Fibroblast of lung (primary cell): ENCODE measurements around the gene MSH4.

ENCODE experiments used
- EZH2 ChIP-seq: IDR thresholded peaks from 2 replicates; pipeline ENCODE4 v1.5.1; 2012; ENCODE audit warnings: low read length, control low read depth, mild to moderate bottlenecking; ENCODE audit errors: missing control alignments
- TF ChIP-seq, protein P1 (sequence below), 2 donors: IDR thresholded peaks in 1 of 2; conservative IDR thresholded peaks in 1 of 2; 1 replicate in 1 of 2; 2 replicates in 1 of 2; pipeline ENCODE4 v1.5.1; 2011 to 2012; ENCODE audit warnings: low read length in 2 of 2, control low read depth in 1 of 2, inconsistent platforms in 1 of 2, low read depth in 1 of 2, mild to moderate bottlenecking in 1 of 2

DNA sequence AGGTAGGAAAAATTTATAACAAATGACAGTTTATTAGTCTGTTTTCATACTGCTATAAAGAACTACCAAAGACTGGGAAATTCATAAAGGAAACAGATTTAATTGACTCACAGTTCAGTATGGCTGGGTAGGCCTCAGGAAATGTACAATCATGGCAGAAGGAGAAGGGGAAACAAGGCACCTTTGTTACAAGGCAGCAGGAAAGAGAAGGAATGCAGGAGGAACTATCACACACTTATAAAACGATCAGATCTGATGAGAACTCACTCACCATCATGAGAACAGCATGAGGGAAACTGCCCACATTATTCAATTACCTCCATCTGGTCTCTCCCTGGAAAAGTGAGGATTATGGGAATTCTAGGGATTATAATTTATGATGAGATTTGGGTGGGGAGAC lies 74.3 kb downstream of the MSH4 start:
- TF ChIP-seq, protein P1, sequence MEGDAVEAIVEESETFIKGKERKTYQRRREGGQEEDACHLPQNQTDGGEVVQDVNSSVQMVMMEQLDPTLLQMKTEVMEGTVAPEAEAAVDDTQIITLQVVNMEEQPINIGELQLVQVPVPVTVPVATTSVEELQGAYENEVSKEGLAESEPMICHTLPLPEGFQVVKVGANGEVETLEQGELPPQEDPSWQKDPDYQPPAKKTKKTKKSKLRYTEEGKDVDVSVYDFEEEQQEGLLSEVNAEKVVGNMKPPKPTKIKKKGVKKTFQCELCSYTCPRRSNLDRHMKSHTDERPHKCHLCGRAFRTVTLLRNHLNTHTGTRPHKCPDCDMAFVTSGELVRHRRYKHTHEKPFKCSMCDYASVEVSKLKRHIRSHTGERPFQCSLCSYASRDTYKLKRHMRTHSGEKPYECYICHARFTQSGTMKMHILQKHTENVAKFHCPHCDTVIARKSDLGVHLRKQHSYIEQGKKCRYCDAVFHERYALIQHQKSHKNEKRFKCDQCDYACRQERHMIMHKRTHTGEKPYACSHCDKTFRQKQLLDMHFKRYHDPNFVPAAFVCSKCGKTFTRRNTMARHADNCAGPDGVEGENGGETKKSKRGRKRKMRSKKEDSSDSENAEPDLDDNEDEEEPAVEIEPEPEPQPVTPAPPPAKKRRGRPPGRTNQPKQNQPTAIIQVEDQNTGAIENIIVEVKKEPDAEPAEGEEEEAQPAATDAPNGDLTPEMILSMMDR (conservative IDR thresholded peaks at IDR 0.05 in 1 of 2, IDR thresholded peaks at IDR 0.05 in 1 of 2; ENCODE audit: low read depth in 1 of 2, low read length in 2 of 2): no peak
- TF ChIP-seq EZH2: no peak
